Testis (tissue), 3 donors: ENCODE measurements around the gene IGSF9. TPM values are rescaled to one million over a fixed set of nuclear protein-coding genes. Genes with fewer than 3 reads are reported as not detected.

Experiments used
- DNase-seq: peaks from one replicate; pipeline ENCODE4 v3.0.0-alpha.2; 2019
- H3K27ac ChIP-seq, 2 donors: fragments of 200-600 bp; sonication (generic); one replicate each; pipeline ENCODE4 v1.5.1; 2019
- H3K27me3 ChIP-seq: fragments of 200-600 bp; sonication (generic); one replicate; pipeline ENCODE4 v1.5.1; 2019
- H3K36me3 ChIP-seq: fragments of 200-600 bp; sonication (generic); one replicate; pipeline ENCODE4 v1.5.1; 2017; ENCODE audit warnings: low read depth; ENCODE audit errors: missing control alignments
- H3K4me1 ChIP-seq: fragments of 200-600 bp; sonication (generic); one replicate; pipeline ENCODE4 v1.5.1; 2019
- H3K4me3 ChIP-seq, 2 donors: fragments of 200-600 bp; sonication (generic); one replicate each; pipeline ENCODE4 v1.5.1; 2017 to 2019
- H3K9me3 ChIP-seq: fragments of 200-600 bp; sonication (generic); one replicate; pipeline ENCODE4 v1.5.1; 2017
- POLR2A ChIP-seq: fragments of 450-650 bp; IDR thresholded peaks from one replicate; pipeline ENCODE4 v1.6.1; 2017; ENCODE audit warnings: antibody characterized with exemption, mild to moderate bottlenecking, moderate library complexity
- WGBS, 2 donors: methylation state at CpG; one replicate each; pipeline ENCODE4 v1.1.5; 2018; 5-methylcytosine and 5-hydroxymethylcytosine counted together
- intact Hi-C: fragments of 100-400 bp; cut with DNase I; formaldehyde crosslinking; loops from one replicate; pipeline ENCODE4 v1.15.1; 2023; ENCODE audit warnings: low total_unique reads
- polyA plus RNA-seq: library from polyadenylated mRNA; stranded (reverse); fragments of 350-450 nt; fragmentation: Illumina TruSeq; extraction: RNeasy Lipid Tissue Mini Kit (QIAGEN cat#74804); gene quantifications from one replicate; pipeline ENCODE4 v1.2.3, GENCODE V29; 2014; ENCODE audit warnings: low read depth, low replicate concordance; ENCODE audit not compliant: insufficient read depth
- total RNA-seq, 2 donors: library from RNA; depleted of rRNA; stranded (reverse); fragments of >200 nt; gene quantifications; one replicate each; pipeline ENCODE4 v1.2.3, GENCODE V29; 2016
- TF ChIP-seq, protein P1 (sequence below), 3 experiments: fragments of 450-650 bp in 2 of 3; fragments of 200-600 bp in 1 of 3; sonication (generic) in 1 of 3; IDR thresholded peaks; one replicate each; pipeline ENCODE4 v1.5.1; 2016 to 2019; ENCODE audit warnings: antibody characterized with exemption in 3 of 3, mild to moderate bottlenecking in 2 of 3, moderate library complexity in 1 of 3

Gene IGSF9
- total and polyA plus RNA-seq, 3 donors from 2014 or later, result 4.8 to 10.2 (median 7.9) TPM

DNA sequence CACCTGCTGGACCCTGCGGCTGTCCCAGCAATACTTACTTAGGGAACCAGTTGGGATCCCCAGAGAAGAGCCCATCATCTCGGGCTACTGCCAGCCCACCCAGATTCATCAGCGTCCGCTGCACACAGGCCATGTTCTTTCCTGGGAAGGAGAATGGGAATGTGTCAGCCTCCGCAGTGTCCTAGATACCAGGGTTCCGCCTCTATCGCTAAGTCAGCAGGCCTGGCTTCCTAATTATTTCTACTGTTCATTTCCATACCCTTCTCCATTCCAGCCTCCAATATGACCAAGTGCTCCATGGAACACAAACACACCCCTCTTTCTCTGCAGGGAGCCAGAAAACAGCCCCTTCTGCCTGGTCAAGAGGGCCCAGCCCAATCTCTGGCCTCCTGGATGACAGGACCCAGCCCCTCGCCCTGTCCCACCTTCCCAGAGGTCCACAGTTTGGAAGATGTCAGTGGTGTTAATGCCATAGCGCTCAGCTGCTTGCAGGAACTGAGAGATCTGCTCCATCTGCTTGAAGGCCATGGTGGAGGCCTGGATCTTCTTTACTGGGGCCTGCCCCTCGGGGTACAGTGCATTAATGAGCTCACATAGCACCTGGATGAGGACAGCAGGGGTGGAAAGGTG, 26.1 kb downstream of the IGSF9 start:
- no peak for DNase-seq
- H3K27ac ChIP-seq, result no peak overlapping the region
- H3K4me1 ChIP-seq, result peaks cover 21% of the 10 kb centered on the region
- WGBS, 2 donors, result 98 to 100% methylated on average over 2 to 10 of the region's 10 CpGs
- no peaks in the 10 kb centered on the region for H3K36me3 ChIP-seq
- no peaks in the 10 kb centered on the region for H3K27me3 ChIP-seq
- no peaks in the 10 kb centered on the region for H3K9me3 ChIP-seq
- TF ChIP-seq, protein P1, sequence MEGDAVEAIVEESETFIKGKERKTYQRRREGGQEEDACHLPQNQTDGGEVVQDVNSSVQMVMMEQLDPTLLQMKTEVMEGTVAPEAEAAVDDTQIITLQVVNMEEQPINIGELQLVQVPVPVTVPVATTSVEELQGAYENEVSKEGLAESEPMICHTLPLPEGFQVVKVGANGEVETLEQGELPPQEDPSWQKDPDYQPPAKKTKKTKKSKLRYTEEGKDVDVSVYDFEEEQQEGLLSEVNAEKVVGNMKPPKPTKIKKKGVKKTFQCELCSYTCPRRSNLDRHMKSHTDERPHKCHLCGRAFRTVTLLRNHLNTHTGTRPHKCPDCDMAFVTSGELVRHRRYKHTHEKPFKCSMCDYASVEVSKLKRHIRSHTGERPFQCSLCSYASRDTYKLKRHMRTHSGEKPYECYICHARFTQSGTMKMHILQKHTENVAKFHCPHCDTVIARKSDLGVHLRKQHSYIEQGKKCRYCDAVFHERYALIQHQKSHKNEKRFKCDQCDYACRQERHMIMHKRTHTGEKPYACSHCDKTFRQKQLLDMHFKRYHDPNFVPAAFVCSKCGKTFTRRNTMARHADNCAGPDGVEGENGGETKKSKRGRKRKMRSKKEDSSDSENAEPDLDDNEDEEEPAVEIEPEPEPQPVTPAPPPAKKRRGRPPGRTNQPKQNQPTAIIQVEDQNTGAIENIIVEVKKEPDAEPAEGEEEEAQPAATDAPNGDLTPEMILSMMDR (IDR thresholded peaks at IDR 0.05), result no peak
- no peak for TF ChIP-seq POLR2A
- H3K4me3 ChIP-seq, result no peak overlapping the region
- intact Hi-C loops, result no loop called here

DNA sequence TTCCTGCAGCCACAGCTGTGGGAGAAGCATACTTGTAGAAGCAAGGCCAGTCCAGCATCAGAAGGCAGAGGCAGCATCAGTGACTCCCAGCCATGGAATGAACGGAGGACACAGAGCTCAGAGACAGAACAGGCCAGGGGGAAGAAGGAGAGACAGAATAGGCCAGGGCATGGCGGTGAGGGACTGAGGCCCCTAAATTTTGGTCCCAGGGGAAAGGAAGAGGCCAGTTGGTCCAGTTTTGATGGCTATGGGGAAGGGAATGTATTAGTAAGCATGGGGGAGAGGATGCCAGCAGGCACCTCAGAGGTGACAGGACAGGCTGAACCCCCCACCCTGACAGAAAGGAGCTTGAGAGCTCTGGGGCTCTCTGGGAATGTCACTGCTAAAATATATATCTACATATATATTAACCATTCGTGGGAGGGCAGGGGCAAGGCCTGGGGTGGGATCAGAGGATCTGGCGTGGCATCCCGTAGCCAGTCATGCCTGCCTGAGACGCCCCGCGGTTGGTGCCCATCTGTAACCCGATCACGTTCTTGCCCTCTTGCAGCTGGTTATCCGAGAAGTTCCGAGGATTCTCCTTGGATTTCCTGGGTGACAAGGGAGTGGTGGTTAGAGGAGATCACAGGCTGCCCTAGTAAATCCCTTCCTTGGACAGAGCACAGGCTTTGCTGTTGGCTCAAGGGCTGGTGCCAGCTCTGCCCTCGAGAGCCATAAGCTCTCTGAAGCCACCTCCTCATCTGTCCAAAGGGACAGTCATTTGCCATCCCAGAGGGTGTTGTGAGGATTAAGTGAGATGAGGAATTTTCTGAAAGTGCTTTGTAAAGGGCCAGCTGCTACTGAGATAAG, 26.8 kb downstream of the IGSF9 start:
- peaks cover 20% of the 10 kb centered on the region for H3K4me1 ChIP-seq

DNA sequence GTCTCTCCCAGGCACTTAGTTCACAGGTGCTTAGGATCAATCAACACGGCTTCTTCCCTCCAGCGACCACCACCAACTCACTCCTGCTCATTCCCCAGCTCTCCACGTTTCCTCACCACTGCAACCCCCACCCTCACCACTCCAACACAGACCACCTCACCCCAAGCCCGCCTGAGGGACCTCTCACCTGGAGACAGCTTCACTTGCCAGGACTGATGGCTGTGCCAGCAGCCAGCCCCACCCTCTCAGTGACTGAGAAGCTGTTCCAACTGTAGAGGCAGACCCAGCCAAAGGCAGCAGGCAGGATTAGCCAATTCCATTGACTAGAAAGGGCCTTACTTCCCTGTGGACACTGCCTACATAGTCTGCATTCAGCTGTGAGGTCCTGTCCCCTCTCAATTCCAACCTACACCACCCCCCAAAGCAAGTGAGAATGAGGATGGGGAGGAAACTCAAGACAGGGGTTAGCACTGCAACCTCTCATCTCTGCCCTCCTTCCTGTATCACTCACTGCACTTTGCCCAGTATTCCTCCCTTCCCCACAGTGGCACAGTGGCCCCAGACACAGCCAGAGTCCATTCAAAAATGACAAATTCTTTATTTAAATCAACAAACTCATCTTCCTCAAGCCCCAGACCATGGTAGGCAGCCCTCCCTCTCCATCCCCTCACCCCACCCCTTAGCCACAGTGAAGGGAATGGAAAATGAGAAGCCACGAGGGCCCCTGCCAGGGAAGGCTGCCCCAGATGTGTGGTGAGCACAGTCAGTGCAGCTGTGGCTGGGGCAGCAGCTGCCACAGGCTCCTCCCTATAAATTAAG, 27.7 kb downstream of the IGSF9 start:
- H3K27ac ChIP-seq, result no peak overlapping the region
- H3K4me3 ChIP-seq, result no peak overlapping the region
- no peaks in the 10 kb centered on the region for H3K27me3 ChIP-seq
- peaks cover 12% of the 10 kb centered on the region for H3K4me1 ChIP-seq
- no peaks in the 10 kb centered on the region for H3K36me3 ChIP-seq
- 78 to 79% methylated on average over 5 of the region's 5 CpGs for WGBS, 2 donors
- no peak for DNase-seq
- H3K9me3 ChIP-seq, result no peaks in the 10 kb centered on the region
- TF ChIP-seq POLR2A, result no peak
- TF ChIP-seq, protein P1 (IDR thresholded peaks at IDR 0.05), result no peak
- intact Hi-C loops, result no loop called here

More for the DNA sequence above, 26.8 kb downstream of the IGSF9 start:
- Histone ChIP-seq H3K36me3 (no peaks in the 10 kb centered on the region), H3K27ac (no peak overlapping the region), H3K27me3 (no peaks in the 10 kb centered on the region), H3K9me3 (no peaks in the 10 kb centered on the region), H3K4me3 (no peak overlapping the region)
- no peak for DNase-seq
- intact Hi-C loops, result no loop called here
- TF ChIP-seq, protein P1 (IDR thresholded peaks at IDR 0.05), result no peak
- no peak for TF ChIP-seq POLR2A
- WGBS, 2 donors, result 83 to 87% methylated on average over 10 to 13 of the region's 13 CpGs

DNA sequence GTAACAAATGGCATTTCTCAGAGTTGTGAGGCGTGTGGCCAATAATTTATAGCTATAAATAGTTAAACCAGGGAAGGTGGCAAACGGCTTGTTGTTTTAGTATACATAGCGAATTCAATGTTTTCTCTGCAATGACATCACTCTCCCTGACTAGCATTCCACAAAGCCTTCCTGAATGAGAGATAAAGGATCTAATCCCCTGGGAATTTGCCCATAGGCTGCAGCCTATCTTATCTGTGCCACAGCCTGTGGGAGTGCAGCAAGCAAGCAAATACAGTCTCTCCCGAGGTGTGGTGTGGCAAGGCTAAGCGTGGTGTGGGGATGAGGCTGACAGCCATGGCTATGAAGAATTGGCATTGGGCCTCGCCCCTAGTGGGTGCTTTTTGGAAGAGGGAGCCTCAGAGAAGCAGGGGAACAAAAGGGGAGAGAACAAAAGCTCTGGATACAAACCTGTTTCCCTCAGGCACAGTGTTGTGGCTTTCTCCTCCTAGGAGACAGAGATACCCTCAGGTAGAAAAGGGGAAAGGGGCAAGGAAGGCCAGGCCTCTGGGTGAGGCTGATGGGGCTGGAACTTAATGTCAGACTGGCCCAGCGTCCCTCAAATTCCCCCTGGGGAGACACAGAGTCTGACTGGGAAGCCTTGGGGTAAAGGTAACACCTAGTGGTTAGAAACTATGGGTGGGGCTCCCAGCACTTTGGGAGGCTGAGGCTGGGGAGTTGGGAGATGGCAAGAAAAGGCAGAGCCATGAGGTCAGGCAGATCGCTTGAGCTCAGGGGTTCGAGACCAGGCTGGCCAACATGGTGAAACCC, 29.0 kb downstream of the IGSF9 start:
- H3K4me1 ChIP-seq, result no peaks in the 10 kb centered on the region
- no peak overlapping the region for H3K4me3 ChIP-seq
- peak; percentile 72 for DNase-seq
- H3K27me3 ChIP-seq, result no peaks in the 10 kb centered on the region
- TF ChIP-seq, protein P1 (IDR thresholded peaks at IDR 0.05), result no peak
- TF ChIP-seq POLR2A, result no peak
- no peaks in the 10 kb centered on the region for H3K9me3 ChIP-seq
- no peaks in the 10 kb centered on the region for H3K36me3 ChIP-seq
- WGBS, 2 donors, result 54 to 62% methylated on average over 9 of the region's 9 CpGs
- H3K27ac ChIP-seq, result peak overlapping the region; percentile 39 to 59
- intact Hi-C loops, result no loop called here
